HepG2 (cell line): Measurements from ENCODE around the gene ADAM15. TPM values are rescaled to one million over a fixed set of nuclear protein-coding genes. Genes with fewer than 3 reads are reported as not detected.
A peak's percentile ranks its signal among the peaks of the same experiment; 100 is the strongest.

ENCODE experiments used
- AHR ChIP-seq: IDR thresholded peaks from 2 replicates; pipeline ENCODE4 v1.6.1; 2018; ENCODE audit warnings: missing genetic modification reagents, missing compliant biosample characterization
- HDAC2 ChIP-seq: sonication (generic); formaldehyde crosslinking; IDR thresholded peaks from 2 replicates; pipeline ENCODE4 v1.4.0; 2020; ENCODE audit warnings: missing genetic modification reagents
- HNF4A ChIP-seq: sonication (generic); formaldehyde crosslinking; IDR thresholded peaks from 2 replicates; pipeline ENCODE4 v1.4.0; 2020; ENCODE audit warnings: missing genetic modification reagents
- ISL2 ChIP-seq: sonication (generic); formaldehyde crosslinking; IDR thresholded peaks from 2 replicates; pipeline ENCODE4 v1.5.0; 2020; ENCODE audit warnings: missing genetic modification reagents
- JDP2 ChIP-seq: sonication (generic); formaldehyde crosslinking; IDR thresholded peaks from 2 replicates; pipeline ENCODE4 v1.8.1; 2022; ENCODE audit warnings: missing genetic modification reagents, borderline replicate concordance
- MLLT10 ChIP-seq: sonication (generic); formaldehyde crosslinking; IDR thresholded peaks from 2 replicates; pipeline ENCODE4 v1.4.0; 2020; ENCODE audit warnings: missing genetic modification reagents
- MXD4 ChIP-seq: IDR thresholded peaks from 2 replicates; pipeline ENCODE4 v1.6.1; 2016; ENCODE audit warnings: mild to moderate bottlenecking, missing biosample characterization, missing genetic modification reagents
- NCOR1 ChIP-seq: fragments of 200-600 bp; sonication (generic); IDR thresholded peaks from 2 replicates; pipeline ENCODE4 v1.7.0; 2017; ENCODE audit warnings: antibody characterized with exemption, low read length, borderline replicate concordance
- RFX5 ChIP-seq: IDR thresholded peaks from 2 replicates; pipeline ENCODE4 v1.6.1; 2011; ENCODE audit warnings: low read depth, low read length, improper control_type of control experiment
- SMAD9 ChIP-seq: sonication (generic); formaldehyde crosslinking; IDR thresholded peaks from 2 replicates; pipeline ENCODE4 v1.5.1; 2020; ENCODE audit warnings: mild to moderate bottlenecking, missing genetic modification reagents
- SSRP1 ChIP-seq: IDR thresholded peaks from 2 replicates; pipeline ENCODE4 v1.6.1; 2016; ENCODE audit warnings: control low read depth
- TBX2 ChIP-seq: sonication (generic); formaldehyde crosslinking; IDR thresholded peaks from 2 replicates; pipeline ENCODE4 v1.5.0; 2020; ENCODE audit warnings: missing genetic modification reagents, mild to moderate bottlenecking, borderline replicate concordance
- THAP11 ChIP-seq: IDR thresholded peaks from 2 replicates; pipeline ENCODE4 v1.6.1; 2016; ENCODE audit warnings: missing biosample characterization, missing genetic modification reagents
- TRIM24 ChIP-seq: sonication (generic); formaldehyde crosslinking; IDR thresholded peaks from 2 replicates; pipeline ENCODE4 v1.8.0; 2022; ENCODE audit warnings: mild to moderate bottlenecking, missing genetic modification reagents
- ZBTB21 ChIP-seq: sonication (generic); formaldehyde crosslinking; IDR thresholded peaks from 2 replicates; pipeline ENCODE4 v1.4.0; 2020; ENCODE audit warnings: missing genetic modification reagents
- ZNF430 ChIP-seq: sonication (generic); formaldehyde crosslinking; IDR thresholded peaks from 2 replicates; pipeline ENCODE4 v1.9.0; 2021; ENCODE audit warnings: mild to moderate bottlenecking, missing genetic modification reagents
- ZNF501 ChIP-seq: sonication (generic); formaldehyde crosslinking; IDR thresholded peaks from 2 replicates; pipeline ENCODE4 v1.5.1; 2020; ENCODE audit warnings: mild to moderate bottlenecking, moderate library complexity, missing genetic modification reagents
- polyA plus RNA-seq, 8 experiments: library from polyadenylated mRNA; depleted of rRNA in 3 of 8; stranded (reverse) in 7 of 8; unstranded in 1 of 8; fragments of >200 nt; fragmentation: Illumina TruSeq in 4 of 8; extraction: Trizol in 4 of 8; gene quantifications; 2 replicates each; pipeline versions ENCODE4 v1.2.1 to v1.2.3, GENCODE V29; 2011 to 2016; ENCODE audit warnings: low read depth in 4 of 8, missing spikeins in 1 of 8, mixed read lengths in 1 of 8; ENCODE audit not compliant: insufficient read depth in 1 of 8
- total RNA-seq, 5 experiments: library from RNA; depleted of rRNA; stranded (reverse); fragments of >200 nt; fragmentation: Illumina TruSeq; extraction: Trizol; gene quantifications; 2 replicates each; pipeline ENCODE4 v1.2.3, GENCODE V29; 2016; ENCODE audit warnings: low read depth in 1 of 5
- TF ChIP-seq, protein P1 (sequence below): IDR thresholded peaks from 2 replicates; pipeline ENCODE4 v1.6.1; 2016
- TF ChIP-seq, protein P2 (sequence below): sonication (generic); formaldehyde crosslinking; conservative IDR thresholded peaks from 2 replicates; pipeline ENCODE4 v1.4.0; 2020; ENCODE audit warnings: missing genetic modification reagents
- TF ChIP-seq, protein P3 (sequence below): sonication (generic); formaldehyde crosslinking; IDR thresholded peaks from 2 replicates; pipeline ENCODE4 v1.4.0; 2020; ENCODE audit warnings: missing genetic modification reagents
- TF ChIP-seq, protein P4 (sequence below): sonication (generic); formaldehyde crosslinking; IDR thresholded peaks from 2 replicates; pipeline ENCODE4 v1.4.0; 2020; ENCODE audit warnings: missing genetic modification reagents
- TF ChIP-seq, protein P5 (sequence below): sonication (generic); formaldehyde crosslinking; IDR thresholded peaks from 2 replicates; pipeline ENCODE4 v1.4.0; 2020; ENCODE audit warnings: missing genetic modification reagents, borderline replicate concordance

Gene ADAM15
- total and polyA plus RNA-seq, 2 of the 13 experiments (the other 11 are each of a cell fraction or from before 2014, with no cell fraction given) = 17.9 to 25.6 TPM

DNA sequence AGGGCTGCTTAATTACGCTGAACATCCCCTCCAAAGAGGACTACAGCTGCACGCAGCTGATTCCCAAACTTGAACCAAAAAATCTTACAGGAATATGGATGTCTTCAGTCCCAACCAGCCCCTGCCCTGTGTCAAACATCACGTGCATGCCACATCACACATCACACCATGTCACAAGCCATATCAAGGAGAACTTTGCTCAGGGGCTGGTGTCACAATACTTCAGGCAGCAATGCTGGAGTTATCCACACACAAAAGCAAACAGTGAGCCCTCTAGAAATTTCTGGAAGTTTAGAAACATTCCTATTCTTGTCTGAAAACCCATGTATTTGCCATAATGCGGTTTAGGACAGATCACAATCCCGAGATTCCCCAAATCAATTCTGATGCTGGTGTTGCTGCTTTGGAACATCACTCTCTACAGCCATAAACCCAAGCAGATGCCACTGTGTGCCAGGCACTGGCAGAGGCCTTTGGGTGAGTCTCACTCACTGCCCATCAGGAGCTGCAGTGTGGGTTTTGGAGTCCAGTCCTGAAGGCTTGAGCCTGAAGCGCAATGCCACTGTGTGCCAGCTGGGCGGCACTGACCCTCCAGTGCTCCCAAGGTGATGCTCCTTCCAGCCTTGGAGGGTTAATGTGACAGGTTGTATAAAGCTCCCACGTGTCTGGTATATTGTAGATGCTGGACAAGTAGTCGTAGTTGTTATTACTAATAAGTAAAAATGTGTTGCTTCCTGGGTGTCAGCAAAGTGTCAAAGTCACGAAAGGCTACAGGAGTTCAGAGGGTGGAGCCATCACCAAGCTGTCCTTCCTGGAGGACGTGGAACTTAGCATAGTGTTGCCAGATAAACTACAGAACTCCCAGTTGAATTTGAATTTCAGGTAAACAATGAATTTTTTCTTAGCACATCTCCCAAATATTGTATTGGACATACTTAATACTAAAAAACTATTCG lies 56.5 kb downstream of the ADAM15 start (continued):
- peak; percentile 75; the same call in 1 of the 2 replicates for TF ChIP-seq NCOR1
- no peak for TF ChIP-seq SMAD9 (CRISPR knock-in tag)
- TF ChIP-seq TRIM24 = 0 out of 2 replicates have a peak, but pooled peaks have one; percentile 36
- TF ChIP-seq RFX5 = 0 out of 2 replicates have a peak, but pooled peaks have one; percentile 15
- TF ChIP-seq SSRP1 (CRISPR knock-in tag) = no peak
- TF ChIP-seq, protein P1, sequence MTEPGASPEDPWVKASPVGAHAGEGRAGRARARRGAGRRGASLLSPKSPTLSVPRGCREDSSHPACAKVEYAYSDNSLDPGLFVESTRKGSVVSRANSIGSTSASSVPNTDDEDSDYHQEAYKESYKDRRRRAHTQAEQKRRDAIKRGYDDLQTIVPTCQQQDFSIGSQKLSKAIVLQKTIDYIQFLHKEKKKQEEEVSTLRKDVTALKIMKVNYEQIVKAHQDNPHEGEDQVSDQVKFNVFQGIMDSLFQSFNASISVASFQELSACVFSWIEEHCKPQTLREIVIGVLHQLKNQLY (CRISPR knock-in tag) = peak; percentile 88; the same call in 1 of the 2 replicates
- peak; percentile 84; the same call in 1 of the 2 replicates for TF ChIP-seq TBX2 (CRISPR knock-in tag)
- TF ChIP-seq MXD4 = no peak
- TF ChIP-seq, protein P2, sequence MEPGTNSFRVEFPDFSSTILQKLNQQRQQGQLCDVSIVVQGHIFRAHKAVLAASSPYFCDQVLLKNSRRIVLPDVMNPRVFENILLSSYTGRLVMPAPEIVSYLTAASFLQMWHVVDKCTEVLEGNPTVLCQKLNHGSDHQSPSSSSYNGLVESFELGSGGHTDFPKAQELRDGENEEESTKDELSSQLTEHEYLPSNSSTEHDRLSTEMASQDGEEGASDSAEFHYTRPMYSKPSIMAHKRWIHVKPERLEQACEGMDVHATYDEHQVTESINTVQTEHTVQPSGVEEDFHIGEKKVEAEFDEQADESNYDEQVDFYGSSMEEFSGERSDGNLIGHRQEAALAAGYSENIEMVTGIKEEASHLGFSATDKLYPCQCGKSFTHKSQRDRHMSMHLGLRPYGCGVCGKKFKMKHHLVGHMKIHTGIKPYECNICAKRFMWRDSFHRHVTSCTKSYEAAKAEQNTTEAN (CRISPR knock-in tag) = peak; percentile 76; the same call in 1 of the 2 replicates
- 0 out of 2 replicates have a peak, but pooled peaks have one; percentile 38 for TF ChIP-seq ZNF430 (CRISPR knock-in tag)
- no peak for TF ChIP-seq MLLT10 (CRISPR knock-in tag)
- no peak for TF ChIP-seq JDP2 (CRISPR knock-in tag)
- TF ChIP-seq HDAC2 = peak; percentile 62; the same call in 1 of the 2 replicates
- TF ChIP-seq, protein P3, sequence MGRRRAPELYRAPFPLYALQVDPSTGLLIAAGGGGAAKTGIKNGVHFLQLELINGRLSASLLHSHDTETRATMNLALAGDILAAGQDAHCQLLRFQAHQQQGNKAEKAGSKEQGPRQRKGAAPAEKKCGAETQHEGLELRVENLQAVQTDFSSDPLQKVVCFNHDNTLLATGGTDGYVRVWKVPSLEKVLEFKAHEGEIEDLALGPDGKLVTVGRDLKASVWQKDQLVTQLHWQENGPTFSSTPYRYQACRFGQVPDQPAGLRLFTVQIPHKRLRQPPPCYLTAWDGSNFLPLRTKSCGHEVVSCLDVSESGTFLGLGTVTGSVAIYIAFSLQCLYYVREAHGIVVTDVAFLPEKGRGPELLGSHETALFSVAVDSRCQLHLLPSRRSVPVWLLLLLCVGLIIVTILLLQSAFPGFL (CRISPR knock-in tag) = no peak
- TF ChIP-seq, protein P4, sequence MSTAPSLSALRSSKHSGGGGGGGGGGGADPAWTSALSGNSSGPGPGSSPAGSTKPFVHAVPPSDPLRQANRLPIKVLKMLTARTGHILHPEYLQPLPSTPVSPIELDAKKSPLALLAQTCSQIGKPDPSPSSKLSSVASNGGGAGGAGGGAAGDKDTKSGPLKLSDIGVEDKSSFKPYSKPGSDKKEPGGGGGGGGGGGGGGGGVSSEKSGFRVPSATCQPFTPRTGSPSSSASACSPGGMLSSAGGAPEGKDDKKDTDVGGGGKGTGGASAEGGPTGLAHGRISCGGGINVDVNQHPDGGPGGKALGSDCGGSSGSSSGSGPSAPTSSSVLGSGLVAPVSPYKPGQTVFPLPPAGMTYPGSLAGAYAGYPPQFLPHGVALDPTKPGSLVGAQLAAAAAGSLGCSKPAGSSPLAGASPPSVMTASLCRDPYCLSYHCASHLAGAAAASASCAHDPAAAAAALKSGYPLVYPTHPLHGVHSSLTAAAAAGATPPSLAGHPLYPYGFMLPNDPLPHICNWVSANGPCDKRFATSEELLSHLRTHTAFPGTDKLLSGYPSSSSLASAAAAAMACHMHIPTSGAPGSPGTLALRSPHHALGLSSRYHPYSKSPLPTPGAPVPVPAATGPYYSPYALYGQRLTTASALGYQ (CRISPR knock-in tag) = 0 out of 2 replicates have a peak, but pooled peaks have one; percentile 32
- TF ChIP-seq, protein P5, sequence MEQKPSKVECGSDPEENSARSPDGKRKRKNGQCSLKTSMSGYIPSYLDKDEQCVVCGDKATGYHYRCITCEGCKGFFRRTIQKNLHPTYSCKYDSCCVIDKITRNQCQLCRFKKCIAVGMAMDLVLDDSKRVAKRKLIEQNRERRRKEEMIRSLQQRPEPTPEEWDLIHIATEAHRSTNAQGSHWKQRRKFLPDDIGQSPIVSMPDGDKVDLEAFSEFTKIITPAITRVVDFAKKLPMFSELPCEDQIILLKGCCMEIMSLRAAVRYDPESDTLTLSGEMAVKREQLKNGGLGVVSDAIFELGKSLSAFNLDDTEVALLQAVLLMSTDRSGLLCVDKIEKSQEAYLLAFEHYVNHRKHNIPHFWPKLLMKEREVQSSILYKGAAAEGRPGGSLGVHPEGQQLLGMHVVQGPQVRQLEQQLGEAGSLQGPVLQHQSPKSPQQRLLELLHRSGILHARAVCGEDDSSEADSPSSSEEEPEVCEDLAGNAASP (CRISPR knock-in tag) = 0 out of 2 replicates have a peak, but pooled peaks have one; percentile 36
- 0 out of 2 replicates have a peak, but pooled peaks have one; percentile 47 for TF ChIP-seq ZBTB21 (CRISPR knock-in tag)
- peak; percentile 93 for TF ChIP-seq HNF4A (CRISPR knock-in tag)
- 0 out of 2 replicates have a peak, but pooled peaks have one; percentile 34 for TF ChIP-seq ISL2 (CRISPR knock-in tag)
- peak; percentile 42; the same call in 1 of the 2 replicates for TF ChIP-seq THAP11 (CRISPR knock-in tag)
- 0 out of 2 replicates have a peak, but pooled peaks have one; percentile 62 for TF ChIP-seq ZNF501 (CRISPR knock-in tag)
- TF ChIP-seq AHR (CRISPR knock-in tag) = no peak
